Breast epithelium (tissue), 4 donors: ENCODE measurements around the gene CAT. TPM values are rescaled to one million over a fixed set of nuclear protein-coding genes. Genes with fewer than 3 reads are reported as not detected.

Source experiments
- DNase-seq, 2 donors: peaks; one replicate each; pipeline ENCODE4 v3.0.0-alpha.2; 2019; ENCODE audit warnings: low spot score in 2 of 2
- H3K27ac ChIP-seq, 2 donors: fragments of 200-600 bp; sonication (generic) in 1 of 2; one replicate each; pipeline ENCODE4 v1.5.1; 2016 to 2019; ENCODE audit warnings: mild to moderate bottlenecking in 1 of 2
- H3K27me3 ChIP-seq, 2 donors: fragments of 200-600 bp; sonication (generic) in 1 of 2; one replicate each; pipeline versions ENCODE4 v1.5.1 to v1.6.0; 2017 to 2019; ENCODE audit warnings: control low read depth in 1 of 2, mild to moderate bottlenecking in 1 of 2
- H3K36me3 ChIP-seq: fragments of 200-600 bp; one replicate; pipeline ENCODE4 v1.5.1; 2019
- H3K4me1 ChIP-seq, 2 donors: fragments of 200-600 bp; sonication (generic); one replicate each; pipeline ENCODE4 v1.5.1; 2016 to 2019; ENCODE audit warnings: control low read depth in 1 of 2
- H3K4me3 ChIP-seq, 3 donors: fragments of 200-600 bp; sonication (generic); 1 replicate in 2 of 3; 2 replicates in 1 of 3; pipeline ENCODE4 v1.5.1; 2016 to 2019; ENCODE audit warnings: mild to moderate bottlenecking in 3 of 3, moderate library complexity in 2 of 3
- H3K9me3 ChIP-seq, 2 donors: fragments of 200-600 bp; sonication (generic) in 1 of 2; one replicate each; pipeline ENCODE4 v1.5.1; 2016 to 2019; ENCODE audit warnings: control low read depth in 1 of 2
- POLR2A ChIP-seq: fragments of 450-650 bp; IDR thresholded peaks from one replicate; pipeline ENCODE4 v1.6.1; 2016; ENCODE audit warnings: antibody characterized with exemption, mild to moderate bottlenecking, moderate library complexity
- POLR2AphosphoS5 ChIP-seq, 3 donors: sonication (generic); formaldehyde crosslinking; IDR thresholded peaks; one replicate each; pipeline ENCODE4 v1.6.1; 2017; ENCODE audit warnings: antibody characterized with exemption in 3 of 3
- intact Hi-C: fragments of 100-400 bp; cut with DNase I; formaldehyde crosslinking; loops from one replicate; pipeline ENCODE4 v1.15.1; 2023; ENCODE audit warnings: low total_unique reads
- total RNA-seq, 3 donors: library from RNA; depleted of rRNA; stranded (reverse); fragments of >200 nt; gene quantifications; one replicate each; pipeline ENCODE4 v1.1.0, GENCODE V29; 2016
- TF ChIP-seq, protein P1 (sequence below), 3 donors: fragments of 450-650 bp; IDR thresholded peaks; one replicate each; pipeline ENCODE4 v1.5.1; 2016 to 2017; ENCODE audit warnings: antibody characterized with exemption in 3 of 3, mild to moderate bottlenecking in 3 of 3, moderate library complexity in 3 of 3

The CAT gene
- total RNA-seq, 3 donors from 2014 or later: 177 to 469 (median 190) TPM

- Histone ChIP-seq H3K27me3 (no peaks in the 10 kb centered on the region), H3K9me3 (no peaks in the 10 kb centered on the region), H3K36me3 (no peaks in the 10 kb centered on the region), H3K4me3 (no peak overlapping the region), H3K4me1 (peaks cover 4 to 6% of the 10 kb centered on the region in 2 donors), H3K27ac (peak overlapping the region; percentile 64 to 66)
- TF ChIP-seq, protein P1, sequence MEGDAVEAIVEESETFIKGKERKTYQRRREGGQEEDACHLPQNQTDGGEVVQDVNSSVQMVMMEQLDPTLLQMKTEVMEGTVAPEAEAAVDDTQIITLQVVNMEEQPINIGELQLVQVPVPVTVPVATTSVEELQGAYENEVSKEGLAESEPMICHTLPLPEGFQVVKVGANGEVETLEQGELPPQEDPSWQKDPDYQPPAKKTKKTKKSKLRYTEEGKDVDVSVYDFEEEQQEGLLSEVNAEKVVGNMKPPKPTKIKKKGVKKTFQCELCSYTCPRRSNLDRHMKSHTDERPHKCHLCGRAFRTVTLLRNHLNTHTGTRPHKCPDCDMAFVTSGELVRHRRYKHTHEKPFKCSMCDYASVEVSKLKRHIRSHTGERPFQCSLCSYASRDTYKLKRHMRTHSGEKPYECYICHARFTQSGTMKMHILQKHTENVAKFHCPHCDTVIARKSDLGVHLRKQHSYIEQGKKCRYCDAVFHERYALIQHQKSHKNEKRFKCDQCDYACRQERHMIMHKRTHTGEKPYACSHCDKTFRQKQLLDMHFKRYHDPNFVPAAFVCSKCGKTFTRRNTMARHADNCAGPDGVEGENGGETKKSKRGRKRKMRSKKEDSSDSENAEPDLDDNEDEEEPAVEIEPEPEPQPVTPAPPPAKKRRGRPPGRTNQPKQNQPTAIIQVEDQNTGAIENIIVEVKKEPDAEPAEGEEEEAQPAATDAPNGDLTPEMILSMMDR (IDR thresholded peaks at IDR 0.05): no peak
- TF ChIP-seq POLR2AphosphoS5 (IDR thresholded peaks at IDR 0.05) (no peak), POLR2A (no peak)
- DNase-seq: no peak
- intact Hi-C loops: no loop called here
These were observed 63.2 kb downstream of the CAT start for GRCh38 chr11:34501949-34502348.

- intact Hi-C loops: no loop called here
- Histone ChIP-seq H3K4me3 (no peak overlapping the region), H3K36me3 (no peaks in the 10 kb centered on the region), H3K4me1 (peaks cover 4 to 6% of the 10 kb centered on the region in 2 donors), H3K27me3 (no peaks in the 10 kb centered on the region), H3K9me3 (no peaks in the 10 kb centered on the region), H3K27ac (no peak overlapping the region)
- DNase-seq: no peak
- TF ChIP-seq POLR2AphosphoS5 (IDR thresholded peaks at IDR 0.05) (no peak), POLR2A (no peak)
- TF ChIP-seq, protein P1 (IDR thresholded peaks at IDR 0.05): no peak
These were observed 64.2 kb downstream of the CAT start for GRCh38 chr11:34502949-34503348.

- H3K27ac ChIP-seq: no peak overlapping the region
- no peaks in the 10 kb centered on the region for H3K27me3 ChIP-seq
- H3K9me3 ChIP-seq: no peaks in the 10 kb centered on the region
- no peak for TF ChIP-seq POLR2A
- TF ChIP-seq, protein P1 (IDR thresholded peaks at IDR 0.05): no peak
- no peaks in the 10 kb centered on the region for H3K36me3 ChIP-seq
- no peak overlapping the region for H3K4me3 ChIP-seq
- no peak for DNase-seq
- intact Hi-C loops: no loop called here
- H3K4me1 ChIP-seq: peaks cover 4 to 6% of the 10 kb centered on the region in 2 donors
These were observed 67.1 kb downstream of the CAT start for GRCh38 chr11:34505874-34506273.

- peaks cover under 1 to 3% of the 10 kb centered on the region in 2 donors for H3K4me1 ChIP-seq
- no peak overlapping the region for H3K4me3 ChIP-seq
- H3K27me3 ChIP-seq: no peaks in the 10 kb centered on the region
- intact Hi-C loops: no loop called here
- TF ChIP-seq, protein P1 (IDR thresholded peaks at IDR 0.05): no peak
- no peak for TF ChIP-seq POLR2AphosphoS5 (IDR thresholded peaks at IDR 0.05)
- TF ChIP-seq POLR2A: no peak
- no peak overlapping the region for H3K27ac ChIP-seq
- H3K9me3 ChIP-seq: no peaks in the 10 kb centered on the region
- DNase-seq: no peak
- no peaks in the 10 kb centered on the region for H3K36me3 ChIP-seq
These were observed 68.4 kb downstream of the CAT start for GRCh38 chr11:34507156-34507555.

GRCh38 chr11:34507610-34508009 is 68.9 kb downstream of the CAT start:
- no peak overlapping the region for H3K4me3 ChIP-seq
- H3K4me1 ChIP-seq: no peaks in the 10 kb centered on the region
- no peak overlapping the region for H3K27ac ChIP-seq
- intact Hi-C loops: no loop called here
- TF ChIP-seq POLR2AphosphoS5 (IDR thresholded peaks at IDR 0.05) (no peak), POLR2A (no peak)
- TF ChIP-seq, protein P1 (IDR thresholded peaks at IDR 0.05): no peak
- no peaks in the 10 kb centered on the region for H3K9me3 ChIP-seq
- no peak for DNase-seq
- no peaks in the 10 kb centered on the region for H3K36me3 ChIP-seq
- H3K27me3 ChIP-seq: no peaks in the 10 kb centered on the region
